Measurements from ENCODE around the gene SEC14L2.

GRCh38 chr22:30372915-30373314 lies 23.9 kb upstream of the SEC14L2 start:
- no peak for TF ChIP-seq CTCF (conservative IDR thresholded peaks at IDR 0.05; ENCODE audit: low read depth in 2 of 2)
- no peak for TF ChIP-seq CREB1 (CRISPR knock-in tag; IDR thresholded peaks at IDR 0.05; ENCODE audit: low read depth)
- no peak for TF ChIP-seq EZH2 (IDR thresholded peaks at IDR 0.05; ENCODE audit: low read depth, unreplicated experiment)
- TF ChIP-seq POLR2AphosphoS5 (IDR thresholded peaks at IDR 0.05; ENCODE audit: low read depth), result no peak
